Neural cell (in vitro differentiated cells): ENCODE measurements around the gene VSTM2B. TPM values are rescaled to one million over a fixed set of nuclear protein-coding genes. Genes with fewer than 3 reads are reported as not detected.

Experiments
- H2AFZ ChIP-seq: fragments of 200-600, 300-800 bp; sonication (generic), shearing (Covaris generic); 2 replicates; pipeline ENCODE4 v1.6.0; 2014; ENCODE audit warnings: low read depth, mild to moderate bottlenecking, antibody characterized with exemption, low read length, moderate library complexity
- H3F3A ChIP-seq: fragments of 200-600 bp; shearing (Covaris generic); 2 replicates; pipeline ENCODE4 v1.6.1; 2016; ENCODE audit warnings: mild to moderate bottlenecking, moderate library complexity, mixed read lengths, antibody characterized with exemption, low read length; ENCODE audit not compliant: insufficient read depth, poor library complexity, severe bottlenecking
- H3K27ac ChIP-seq: fragments of 200-600, 300-800 bp; sonication (generic), shearing (Covaris generic); 2 replicates; pipeline ENCODE4 v1.5.1; 2014; ENCODE audit warnings: mild to moderate bottlenecking, low read length, moderate library complexity
- H3K27me3 ChIP-seq: fragments of 300-800, 200-600 bp; sonication (generic), shearing (Covaris generic); 2 replicates; pipeline ENCODE4 v1.6.0; 2014; ENCODE audit warnings: mild to moderate bottlenecking, low read depth, low read length, moderate library complexity; ENCODE audit not compliant: insufficient read depth
- H3K36me3 ChIP-seq: fragments of 300-800, 200-600 bp; sonication (generic), shearing (Covaris generic); 2 replicates; pipeline ENCODE4 v1.5.1; 2014; ENCODE audit warnings: mild to moderate bottlenecking, antibody characterized with exemption, low read length, moderate library complexity; ENCODE audit not compliant: insufficient read depth
- H3K4me2 ChIP-seq: fragments of 300-800, 200-600 bp; sonication (generic), shearing (Covaris generic); 2 replicates; pipeline ENCODE4 v1.6.0; 2014; ENCODE audit warnings: mild to moderate bottlenecking, low read length
- H3K4me3 ChIP-seq: fragments of 300-800, 200-600 bp; sonication (generic), shearing (Covaris generic); 2 replicates; pipeline ENCODE4 v1.5.1; 2014; ENCODE audit warnings: mild to moderate bottlenecking, low read length, moderate library complexity
- H3K79me2 ChIP-seq: fragments of 200-600 bp; shearing (Covaris generic); replicated peaks from 2 replicates; pipeline ENCODE4 v1.6.0; 2014; ENCODE audit warnings: mild to moderate bottlenecking, low read length, moderate library complexity; ENCODE audit not compliant: insufficient read depth
- H3K9ac ChIP-seq: fragments of 300-800, 200-600 bp; sonication (generic), shearing (Covaris generic); 2 replicates; pipeline ENCODE4 v1.6.1; 2016; ENCODE audit warnings: mild to moderate bottlenecking, low read length, mixed read lengths
- H3K9me2 ChIP-seq: fragments of 200-600 bp; shearing (Covaris generic); 2 replicates; pipeline ENCODE4 v1.6.1; 2016; ENCODE audit warnings: mild to moderate bottlenecking, low read length, mixed read lengths; ENCODE audit not compliant: insufficient read depth
- H3K9me3 ChIP-seq: fragments of 200-600, 300-800 bp; sonication (generic), shearing (Covaris generic); 2 replicates; pipeline ENCODE4 v1.6.1; 2016; ENCODE audit warnings: mild to moderate bottlenecking, mixed run types, low read length, moderate library complexity, mixed read lengths
- H4K20me1 ChIP-seq: fragments of 200-600 bp; shearing (Covaris generic); 2 replicates; pipeline ENCODE4 v1.6.1; 2016; ENCODE audit warnings: mild to moderate bottlenecking, mixed run types; ENCODE audit not compliant: insufficient read depth
- EP300 ChIP-seq: fragments of 450-650 bp; conservative IDR thresholded peaks from 2 replicates; pipeline ENCODE4 v1.6.1; 2014; ENCODE audit warnings: antibody characterized with exemption, mild to moderate bottlenecking, moderate library complexity; ENCODE audit not compliant: poor library complexity, severe bottlenecking
- EZH2 ChIP-seq: fragments of 200-600, 300-800 bp; shearing (Covaris generic), sonication (generic); IDR thresholded peaks from 2 replicates; pipeline ENCODE4 v1.6.1; 2014; ENCODE audit warnings: antibody characterized with exemption, low read length, borderline replicate concordance, mild to moderate bottlenecking; ENCODE audit not compliant: insufficient read depth, poor library complexity, severe bottlenecking
- MXI1 ChIP-seq: fragments of 450-650 bp; conservative IDR thresholded peaks from 2 replicates; pipeline ENCODE4 v1.6.1; 2014; ENCODE audit warnings: antibody characterized with exemption, mild to moderate bottlenecking; ENCODE audit not compliant: poor library complexity, severe bottlenecking
- POLR2AphosphoS5 ChIP-seq: IDR thresholded peaks from 2 replicates; pipeline ENCODE4 v1.6.1; 2012
- RAD21 ChIP-seq: fragments of 450-650 bp; conservative IDR thresholded peaks from 2 replicates; pipeline ENCODE4 v1.6.1; 2014; ENCODE audit warnings: antibody characterized with exemption, mild to moderate bottlenecking, moderate library complexity
- SMC3 ChIP-seq: fragments of 450-650 bp; conservative IDR thresholded peaks from 2 replicates; pipeline ENCODE4 v1.6.1; 2014; ENCODE audit warnings: antibody characterized with exemption, mild to moderate bottlenecking, moderate library complexity; ENCODE audit not compliant: poor library complexity
- TAF1 ChIP-seq: IDR thresholded peaks from 2 replicates; pipeline ENCODE4 v1.6.1; 2012; ENCODE audit warnings: low read depth
- polyA plus RNA-seq: library from polyadenylated mRNA; depleted of rRNA; stranded (reverse); fragments of >200 nt; gene quantifications from 2 replicates; pipeline ENCODE4 v1.2.3, GENCODE V29; 2014
- TF ChIP-seq, protein P1 (sequence below): fragments of 450-650 bp; IDR thresholded peaks from 2 replicates; pipeline ENCODE4 v1.5.1; 2014; ENCODE audit warnings: antibody characterized with exemption, mild to moderate bottlenecking, moderate library complexity; ENCODE audit not compliant: poor library complexity, severe bottlenecking
- TF ChIP-seq, protein P2 (sequence below): IDR thresholded peaks from 2 replicates; pipeline ENCODE4 v1.6.1; 2012; ENCODE audit warnings: borderline replicate concordance

Gene VSTM2B
- polyA plus RNA-seq, 1 donor from 2014 or later, result 24.4 TPM

DNA sequence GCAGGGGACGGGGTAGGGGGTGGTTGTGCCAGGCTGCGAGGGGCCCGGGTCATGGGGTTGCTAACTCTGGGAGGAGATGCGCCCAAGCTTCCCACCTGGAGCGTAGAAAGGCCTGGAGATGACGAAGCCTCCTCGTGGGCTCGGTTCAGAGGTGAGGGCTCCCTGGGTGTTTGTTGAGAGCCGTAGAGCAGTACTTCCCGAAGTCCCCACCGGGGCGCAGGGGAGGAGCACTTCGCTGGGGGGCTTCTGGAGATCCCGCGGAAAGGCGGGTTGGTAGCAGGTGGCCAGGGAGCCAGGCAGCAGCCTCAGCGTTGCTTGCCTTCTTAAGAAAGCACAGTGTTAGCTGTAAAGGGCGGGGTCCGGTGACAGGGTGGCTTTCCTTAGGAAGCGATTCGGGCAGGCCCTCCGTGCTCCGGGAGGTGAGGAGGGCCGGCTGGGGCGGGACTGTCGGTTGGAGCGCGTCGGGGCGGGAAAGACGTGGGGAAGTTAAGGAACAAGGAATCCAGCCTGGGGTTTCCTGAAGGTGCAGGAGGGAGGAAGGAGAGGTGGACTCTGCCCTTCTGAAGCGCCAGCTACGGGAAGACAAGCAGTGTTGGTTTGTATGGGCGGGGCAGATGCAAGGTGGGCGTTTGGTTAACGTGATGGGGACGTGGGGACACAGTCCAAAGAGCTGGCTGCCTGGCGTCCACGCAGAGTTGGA is 3.3 kb downstream of the VSTM2B start:
- Histone ChIP-seq H4K20me1 (no peaks in the 10 kb centered on the region), H3F3A (no peaks in the 10 kb centered on the region), H3K79me2 (no peaks in the 10 kb centered on the region), H3K9me2 (no peaks in the 10 kb centered on the region), H3K4me2 (no peak overlapping the region), H2AFZ (peak overlapping the region; percentile 69), H3K27me3 (peaks cover 58% of the 10 kb centered on the region), H3K4me3 (peak overlapping the region; percentile 83), H3K9ac (peak overlapping the region; percentile 74), H3K27ac (no peak overlapping the region), H3K9me3 (peaks cover 3% of the 10 kb centered on the region), H3K36me3 (no peaks in the 10 kb centered on the region)
- TF ChIP-seq POLR2AphosphoS5 (no peak), SMC3 (no peak), TAF1 (no peak), MXI1 (no peak), EZH2 (no peak), EP300 (no peak), RAD21 (no peak)
- TF ChIP-seq, protein P1, sequence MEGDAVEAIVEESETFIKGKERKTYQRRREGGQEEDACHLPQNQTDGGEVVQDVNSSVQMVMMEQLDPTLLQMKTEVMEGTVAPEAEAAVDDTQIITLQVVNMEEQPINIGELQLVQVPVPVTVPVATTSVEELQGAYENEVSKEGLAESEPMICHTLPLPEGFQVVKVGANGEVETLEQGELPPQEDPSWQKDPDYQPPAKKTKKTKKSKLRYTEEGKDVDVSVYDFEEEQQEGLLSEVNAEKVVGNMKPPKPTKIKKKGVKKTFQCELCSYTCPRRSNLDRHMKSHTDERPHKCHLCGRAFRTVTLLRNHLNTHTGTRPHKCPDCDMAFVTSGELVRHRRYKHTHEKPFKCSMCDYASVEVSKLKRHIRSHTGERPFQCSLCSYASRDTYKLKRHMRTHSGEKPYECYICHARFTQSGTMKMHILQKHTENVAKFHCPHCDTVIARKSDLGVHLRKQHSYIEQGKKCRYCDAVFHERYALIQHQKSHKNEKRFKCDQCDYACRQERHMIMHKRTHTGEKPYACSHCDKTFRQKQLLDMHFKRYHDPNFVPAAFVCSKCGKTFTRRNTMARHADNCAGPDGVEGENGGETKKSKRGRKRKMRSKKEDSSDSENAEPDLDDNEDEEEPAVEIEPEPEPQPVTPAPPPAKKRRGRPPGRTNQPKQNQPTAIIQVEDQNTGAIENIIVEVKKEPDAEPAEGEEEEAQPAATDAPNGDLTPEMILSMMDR, result no peak
- TF ChIP-seq, protein P2, sequence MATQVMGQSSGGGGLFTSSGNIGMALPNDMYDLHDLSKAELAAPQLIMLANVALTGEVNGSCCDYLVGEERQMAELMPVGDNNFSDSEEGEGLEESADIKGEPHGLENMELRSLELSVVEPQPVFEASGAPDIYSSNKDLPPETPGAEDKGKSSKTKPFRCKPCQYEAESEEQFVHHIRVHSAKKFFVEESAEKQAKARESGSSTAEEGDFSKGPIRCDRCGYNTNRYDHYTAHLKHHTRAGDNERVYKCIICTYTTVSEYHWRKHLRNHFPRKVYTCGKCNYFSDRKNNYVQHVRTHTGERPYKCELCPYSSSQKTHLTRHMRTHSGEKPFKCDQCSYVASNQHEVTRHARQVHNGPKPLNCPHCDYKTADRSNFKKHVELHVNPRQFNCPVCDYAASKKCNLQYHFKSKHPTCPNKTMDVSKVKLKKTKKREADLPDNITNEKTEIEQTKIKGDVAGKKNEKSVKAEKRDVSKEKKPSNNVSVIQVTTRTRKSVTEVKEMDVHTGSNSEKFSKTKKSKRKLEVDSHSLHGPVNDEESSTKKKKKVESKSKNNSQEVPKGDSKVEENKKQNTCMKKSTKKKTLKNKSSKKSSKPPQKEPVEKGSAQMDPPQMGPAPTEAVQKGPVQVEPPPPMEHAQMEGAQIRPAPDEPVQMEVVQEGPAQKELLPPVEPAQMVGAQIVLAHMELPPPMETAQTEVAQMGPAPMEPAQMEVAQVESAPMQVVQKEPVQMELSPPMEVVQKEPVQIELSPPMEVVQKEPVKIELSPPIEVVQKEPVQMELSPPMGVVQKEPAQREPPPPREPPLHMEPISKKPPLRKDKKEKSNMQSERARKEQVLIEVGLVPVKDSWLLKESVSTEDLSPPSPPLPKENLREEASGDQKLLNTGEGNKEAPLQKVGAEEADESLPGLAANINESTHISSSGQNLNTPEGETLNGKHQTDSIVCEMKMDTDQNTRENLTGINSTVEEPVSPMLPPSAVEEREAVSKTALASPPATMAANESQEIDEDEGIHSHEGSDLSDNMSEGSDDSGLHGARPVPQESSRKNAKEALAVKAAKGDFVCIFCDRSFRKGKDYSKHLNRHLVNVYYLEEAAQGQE, result no peak

DNA sequence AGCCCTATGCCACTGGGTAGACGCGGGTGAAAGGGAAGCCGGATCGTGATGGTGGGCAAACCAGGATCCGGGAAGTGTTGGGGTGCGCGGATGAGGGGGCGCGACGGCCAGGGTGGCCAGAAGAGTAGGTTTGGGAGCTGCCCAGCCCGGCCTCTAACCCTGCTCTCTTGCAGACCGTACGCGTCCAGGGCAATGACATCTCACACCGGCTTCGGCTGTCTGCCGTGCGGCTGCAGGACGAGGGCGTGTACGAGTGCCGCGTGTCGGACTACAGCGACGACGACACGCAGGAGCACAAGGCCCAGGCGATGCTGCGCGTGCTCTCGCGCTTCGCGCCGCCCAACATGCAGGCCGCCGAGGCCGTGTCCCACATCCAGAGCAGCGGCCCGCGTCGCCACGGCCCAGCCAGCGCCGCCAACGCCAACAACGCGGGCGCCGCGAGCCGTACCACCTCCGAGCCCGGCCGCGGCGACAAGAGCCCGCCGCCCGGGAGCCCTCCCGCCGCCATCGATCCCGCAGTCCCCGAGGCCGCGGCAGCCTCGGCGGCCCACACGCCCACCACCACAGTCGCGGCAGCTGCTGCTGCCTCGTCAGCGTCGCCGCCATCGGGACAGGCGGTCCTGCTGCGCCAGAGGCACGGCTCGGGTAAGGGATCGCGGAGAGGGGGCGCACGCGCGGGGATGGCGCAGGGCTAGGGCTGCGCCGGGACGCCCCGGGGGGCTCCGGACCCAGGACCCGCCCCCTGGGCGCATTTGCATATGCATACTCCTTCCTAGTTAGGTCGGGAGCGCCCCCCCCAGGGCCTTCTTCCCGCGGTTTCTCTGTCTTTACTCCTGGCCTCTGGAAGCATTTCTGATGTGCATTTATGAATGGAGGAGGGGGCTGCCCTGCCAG is 4.1 kb downstream of the VSTM2B start:
- no peak overlapping the region for H3K4me2 ChIP-seq

More for the DNA sequence above, 4.1 kb downstream of the VSTM2B start:
- Histone ChIP-seq H3K9ac (no peak overlapping the region), H3K4me3 (peak overlapping the region; percentile 83), H3K27me3 (peaks cover 51% of the 10 kb centered on the region), H4K20me1 (no peaks in the 10 kb centered on the region), H3K9me2 (no peaks in the 10 kb centered on the region), H3K9me3 (peaks cover 3% of the 10 kb centered on the region), H3K36me3 (no peaks in the 10 kb centered on the region), H3K27ac (no peak overlapping the region), H3K79me2 (no peaks in the 10 kb centered on the region), H3F3A (no peaks in the 10 kb centered on the region), H2AFZ (no peak overlapping the region)
- TF ChIP-seq SMC3 (no peak), TAF1 (no peak), MXI1 (peak; percentile 25)
- TF ChIP-seq, protein P1, result peak; percentile 30
